ENCODE results near the gene WFIKKN2. TPM values are rescaled to one million over a fixed set of nuclear protein-coding genes. Genes with fewer than 3 reads are reported as not detected.

The WFIKKN2 gene
- total RNA-seq, 4 donors from 2014 or later = 0.08 TPM; not detected in 3

DNA sequence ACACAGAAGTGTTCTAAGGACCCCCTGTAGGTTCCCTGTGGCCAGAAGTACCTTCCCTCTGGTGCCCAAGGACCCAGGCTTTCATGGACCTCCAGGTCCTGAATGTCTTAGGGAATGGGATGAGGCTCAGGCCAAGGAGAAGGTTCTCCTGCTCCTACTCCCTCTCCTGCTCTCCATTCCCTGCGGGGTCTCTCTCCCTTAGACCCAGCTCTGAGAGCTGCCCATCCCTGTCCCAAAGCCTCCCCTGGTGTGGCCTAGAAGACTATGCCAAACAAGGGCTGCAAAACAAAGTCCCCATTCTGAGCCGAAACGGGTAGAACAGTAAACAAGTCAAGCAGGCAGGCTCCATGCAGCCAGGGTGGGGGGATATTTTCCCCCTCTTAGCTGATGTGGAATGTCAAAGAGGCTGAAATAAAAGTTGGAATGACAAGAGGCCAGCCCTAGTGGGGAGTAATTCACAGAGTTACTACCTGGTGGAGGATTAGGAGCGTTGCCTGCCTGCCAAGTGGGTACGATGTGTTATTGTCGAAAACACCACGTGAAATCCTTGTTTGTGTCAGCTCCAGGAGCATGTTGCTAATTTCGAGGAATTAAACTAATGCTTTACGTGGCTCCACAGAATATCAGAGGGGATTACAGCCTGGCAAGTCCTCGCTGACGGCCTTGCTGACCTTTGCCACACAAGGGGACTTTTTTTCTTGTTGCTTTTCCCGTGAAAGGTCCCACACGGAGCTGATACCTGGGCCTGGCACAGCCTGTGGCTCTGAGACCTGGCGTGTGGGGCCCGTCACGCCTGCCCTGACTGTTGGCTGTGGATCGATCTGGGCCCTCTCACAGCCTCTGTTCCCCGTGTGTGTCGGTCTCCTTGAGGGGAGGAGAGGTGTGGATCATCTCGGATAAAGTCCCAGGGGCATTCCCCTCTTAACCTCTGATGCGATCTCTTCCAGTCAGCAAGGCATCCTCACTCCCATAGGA is 2.9 kb downstream of the WFIKKN2 start:
- 67 to 70% methylated on average over 11 to 20 of the region's 21 CpGs for WGBS, 2 donors
- Histone ChIP-seq H3K27me3 (peaks cover 0 to 24% (median 0%) of the 10 kb centered on the region in 4 donors), H3K4me3 (no peak overlapping the region), H3K9me3 (no peaks in the 10 kb centered on the region), H3K27ac (no peak overlapping the region), H3K4me1 (peaks cover 0 to 21% (median 0%) of the 10 kb centered on the region in 3 donors), H3K36me3 (no peaks in the 10 kb centered on the region)
- no peak for DNase-seq
- TF ChIP-seq, protein P1, sequence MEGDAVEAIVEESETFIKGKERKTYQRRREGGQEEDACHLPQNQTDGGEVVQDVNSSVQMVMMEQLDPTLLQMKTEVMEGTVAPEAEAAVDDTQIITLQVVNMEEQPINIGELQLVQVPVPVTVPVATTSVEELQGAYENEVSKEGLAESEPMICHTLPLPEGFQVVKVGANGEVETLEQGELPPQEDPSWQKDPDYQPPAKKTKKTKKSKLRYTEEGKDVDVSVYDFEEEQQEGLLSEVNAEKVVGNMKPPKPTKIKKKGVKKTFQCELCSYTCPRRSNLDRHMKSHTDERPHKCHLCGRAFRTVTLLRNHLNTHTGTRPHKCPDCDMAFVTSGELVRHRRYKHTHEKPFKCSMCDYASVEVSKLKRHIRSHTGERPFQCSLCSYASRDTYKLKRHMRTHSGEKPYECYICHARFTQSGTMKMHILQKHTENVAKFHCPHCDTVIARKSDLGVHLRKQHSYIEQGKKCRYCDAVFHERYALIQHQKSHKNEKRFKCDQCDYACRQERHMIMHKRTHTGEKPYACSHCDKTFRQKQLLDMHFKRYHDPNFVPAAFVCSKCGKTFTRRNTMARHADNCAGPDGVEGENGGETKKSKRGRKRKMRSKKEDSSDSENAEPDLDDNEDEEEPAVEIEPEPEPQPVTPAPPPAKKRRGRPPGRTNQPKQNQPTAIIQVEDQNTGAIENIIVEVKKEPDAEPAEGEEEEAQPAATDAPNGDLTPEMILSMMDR (IDR thresholded peaks at IDR 0.05) = no peak
- no peak for TF ChIP-seq POLR2A (IDR thresholded peaks at IDR 0.05)
- intact Hi-C loops (cut with DNase I) = no loop called here

DNA sequence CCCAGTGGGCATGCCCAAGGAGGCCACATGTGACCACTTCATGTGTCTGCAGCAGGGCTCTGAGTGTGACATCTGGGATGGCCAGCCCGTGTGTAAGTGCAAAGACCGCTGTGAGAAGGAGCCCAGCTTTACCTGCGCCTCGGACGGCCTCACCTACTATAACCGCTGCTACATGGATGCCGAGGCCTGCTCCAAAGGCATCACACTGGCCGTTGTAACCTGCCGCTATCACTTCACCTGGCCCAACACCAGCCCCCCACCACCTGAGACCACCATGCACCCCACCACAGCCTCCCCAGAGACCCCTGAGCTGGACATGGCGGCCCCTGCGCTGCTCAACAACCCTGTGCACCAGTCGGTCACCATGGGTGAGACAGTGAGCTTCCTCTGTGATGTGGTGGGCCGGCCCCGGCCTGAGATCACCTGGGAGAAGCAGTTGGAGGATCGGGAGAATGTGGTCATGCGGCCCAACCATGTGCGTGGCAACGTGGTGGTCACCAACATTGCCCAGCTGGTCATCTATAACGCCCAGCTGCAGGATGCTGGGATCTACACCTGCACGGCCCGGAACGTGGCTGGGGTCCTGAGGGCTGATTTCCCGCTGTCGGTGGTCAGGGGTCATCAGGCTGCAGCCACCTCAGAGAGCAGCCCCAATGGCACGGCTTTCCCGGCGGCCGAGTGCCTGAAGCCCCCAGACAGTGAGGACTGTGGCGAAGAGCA is 4.4 kb downstream of the WFIKKN2 start:
- no peaks in the 10 kb centered on the region for H3K9me3 ChIP-seq
- intact Hi-C loops (cut with DNase I) = loop anchor here (10.0 kb wide), 1 partner anchor 295 kb away; the partner anchor contains the start of gene SPATA20
- no peak for DNase-seq
- H3K27me3 ChIP-seq = peaks cover 0 to 15% (median 0%) of the 10 kb centered on the region in 4 donors
- H3K4me3 ChIP-seq = no peak overlapping the region
- peaks cover 0 to 23% (median 0%) of the 10 kb centered on the region in 3 donors for H3K4me1 ChIP-seq
- H3K36me3 ChIP-seq = no peaks in the 10 kb centered on the region
- TF ChIP-seq POLR2A (IDR thresholded peaks at IDR 0.05) = no peak
- TF ChIP-seq, protein P1 (IDR thresholded peaks at IDR 0.05) = no peak
- WGBS, 2 donors = 92 to 95% methylated on average over 4 to 11 of the region's 29 CpGs
- H3K27ac ChIP-seq = no peak overlapping the region

DNA sequence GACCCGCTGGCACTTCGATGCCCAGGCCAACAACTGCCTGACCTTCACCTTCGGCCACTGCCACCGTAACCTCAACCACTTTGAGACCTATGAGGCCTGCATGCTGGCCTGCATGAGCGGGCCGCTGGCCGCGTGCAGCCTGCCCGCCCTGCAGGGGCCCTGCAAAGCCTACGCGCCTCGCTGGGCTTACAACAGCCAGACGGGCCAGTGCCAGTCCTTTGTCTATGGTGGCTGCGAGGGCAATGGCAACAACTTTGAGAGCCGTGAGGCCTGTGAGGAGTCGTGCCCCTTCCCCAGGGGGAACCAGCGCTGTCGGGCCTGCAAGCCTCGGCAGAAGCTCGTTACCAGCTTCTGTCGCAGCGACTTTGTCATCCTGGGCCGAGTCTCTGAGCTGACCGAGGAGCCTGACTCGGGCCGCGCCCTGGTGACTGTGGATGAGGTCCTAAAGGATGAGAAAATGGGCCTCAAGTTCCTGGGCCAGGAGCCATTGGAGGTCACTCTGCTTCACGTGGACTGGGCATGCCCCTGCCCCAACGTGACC is 5.0 kb downstream of the WFIKKN2 start:
- Histone ChIP-seq H3K27ac (no peak overlapping the region), H3K4me1 (peaks cover 0 to 23% (median 0%) of the 10 kb centered on the region in 3 donors), H3K36me3 (no peaks in the 10 kb centered on the region), H3K4me3 (no peak overlapping the region), H3K27me3 (peaks cover 0 to 8% (median 0%) of the 10 kb centered on the region in 4 donors), H3K9me3 (no peaks in the 10 kb centered on the region)
- WGBS, 2 donors = 80 to 100% methylated on average over 1 to 3 of the region's 29 CpGs
- DNase-seq = no peak
- TF ChIP-seq POLR2A (IDR thresholded peaks at IDR 0.05) = no peak
- TF ChIP-seq, protein P1 (IDR thresholded peaks at IDR 0.05) = no peak
- intact Hi-C loops (cut with DNase I) = loop anchor here (10.0 kb wide), 1 partner anchor 296 kb away; the partner anchor contains the start of gene SPATA20

DNA sequence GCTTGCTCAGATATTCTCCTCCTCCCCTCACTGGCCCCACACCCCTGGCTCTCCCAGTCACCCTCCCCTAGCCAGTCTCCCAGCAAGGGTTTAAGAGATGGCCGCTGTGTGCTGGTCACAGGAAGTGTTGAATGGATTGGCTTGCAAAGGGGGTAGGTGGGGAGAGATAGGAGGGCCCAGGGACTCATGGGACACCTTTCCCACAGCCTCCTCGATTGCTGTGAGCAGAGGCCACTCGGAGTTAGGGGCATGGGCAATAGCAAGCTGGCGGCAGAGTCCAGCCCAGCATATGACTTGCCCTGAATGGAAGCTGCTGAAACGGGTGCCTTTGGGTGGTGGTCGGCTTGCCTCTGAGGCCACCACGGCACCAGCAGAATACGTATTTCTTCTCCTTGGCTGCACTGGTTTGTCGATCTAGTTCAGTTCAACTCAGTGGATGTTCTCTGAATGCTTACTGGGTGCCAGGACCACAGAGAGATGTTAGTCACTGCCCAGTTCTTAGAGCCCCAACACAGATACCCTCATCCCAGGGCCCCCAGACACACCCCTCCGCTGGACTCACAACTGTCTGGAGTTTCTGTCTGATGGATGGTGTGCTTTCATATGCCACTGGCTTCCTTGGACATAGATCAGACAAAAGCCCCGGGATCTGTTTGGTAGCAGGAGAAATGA is 6.0 kb downstream of the WFIKKN2 start:
- no peak overlapping the region for H3K27ac ChIP-seq
- WGBS, 2 donors = 72 to 76% methylated on average over 8 to 11 of the region's 11 CpGs
- H3K4me3 ChIP-seq = no peak overlapping the region
- intact Hi-C loops (cut with DNase I) = loop anchor here (10.0 kb wide), 1 partner anchor 297 kb away; the partner anchor contains the start of gene SPATA20
- peaks cover 0 to 22% (median 0%) of the 10 kb centered on the region in 3 donors for H3K4me1 ChIP-seq
- no peak for DNase-seq
- TF ChIP-seq, protein P1 (IDR thresholded peaks at IDR 0.05) = no peak
- no peak for TF ChIP-seq POLR2A (IDR thresholded peaks at IDR 0.05)
- no peaks in the 10 kb centered on the region for H3K27me3 ChIP-seq
- H3K36me3 ChIP-seq = no peaks in the 10 kb centered on the region
- H3K9me3 ChIP-seq = no peaks in the 10 kb centered on the region
